HEK293T (cell line): Measurements from ENCODE around the gene PTPRZ1.

Experiments
- ARNT ChIP-seq: fragments of 450-650 bp; IDR thresholded peaks from 2 replicates; pipeline ENCODE4 v1.6.1; 2017; ENCODE audit warnings: mild to moderate bottlenecking
- BHLHE40 ChIP-seq: fragments of 450-650 bp; IDR thresholded peaks from 2 replicates; pipeline ENCODE4 v1.6.1; 2016; ENCODE audit warnings: mild to moderate bottlenecking, moderate library complexity, borderline replicate concordance
- ELF4 ChIP-seq: fragments of 450-650 bp; IDR thresholded peaks from 2 replicates; pipeline ENCODE4 v1.6.1; 2017; ENCODE audit warnings: antibody characterized with exemption
- FOXA1 ChIP-seq: fragments of 450-650 bp; IDR thresholded peaks from 2 replicates; pipeline ENCODE4 v1.6.1; 2016; ENCODE audit warnings: mild to moderate bottlenecking
- FOXK2 ChIP-seq: fragments of 450-650 bp; IDR thresholded peaks from 2 replicates; pipeline ENCODE4 v1.6.1; 2016; ENCODE audit warnings: mild to moderate bottlenecking
- FOXM1 ChIP-seq: fragments of 450-650 bp; IDR thresholded peaks from 2 replicates; pipeline ENCODE4 v1.6.1; 2017; ENCODE audit warnings: mild to moderate bottlenecking, borderline replicate concordance
- HDGF ChIP-seq: fragments of 450-650 bp; IDR thresholded peaks from 2 replicates; pipeline ENCODE4 v1.6.1; 2017; ENCODE audit warnings: antibody characterized with exemption, borderline replicate concordance
- L3MBTL2 ChIP-seq: fragments of 450-650 bp; conservative IDR thresholded peaks from 2 replicates; pipeline ENCODE4 v1.6.1; 2016; ENCODE audit warnings: mild to moderate bottlenecking
- LEF1 ChIP-seq: fragments of 450-650 bp; IDR thresholded peaks from 2 replicates; pipeline ENCODE4 v1.6.1; 2017; ENCODE audit warnings: mild to moderate bottlenecking, borderline replicate concordance
- SP1 ChIP-seq: fragments of 450-650 bp; IDR thresholded peaks from 2 replicates; pipeline ENCODE4 v1.6.1; 2017
- SUZ12 ChIP-seq: fragments of 450-650 bp; IDR thresholded peaks from 2 replicates; pipeline ENCODE4 v1.6.1; 2016; ENCODE audit warnings: mild to moderate bottlenecking
- TARDBP ChIP-seq: fragments of 450-650 bp; IDR thresholded peaks from 2 replicates; pipeline ENCODE4 v1.6.1; 2016
- ZNF384 ChIP-seq: fragments of 450-650 bp; IDR thresholded peaks from 2 replicates; pipeline ENCODE4 v1.6.1; 2016
- TF ChIP-seq, protein P1 (sequence below): fragments of 450-650 bp; IDR thresholded peaks from 2 replicates; pipeline ENCODE4 v1.6.1; 2016

DNA sequence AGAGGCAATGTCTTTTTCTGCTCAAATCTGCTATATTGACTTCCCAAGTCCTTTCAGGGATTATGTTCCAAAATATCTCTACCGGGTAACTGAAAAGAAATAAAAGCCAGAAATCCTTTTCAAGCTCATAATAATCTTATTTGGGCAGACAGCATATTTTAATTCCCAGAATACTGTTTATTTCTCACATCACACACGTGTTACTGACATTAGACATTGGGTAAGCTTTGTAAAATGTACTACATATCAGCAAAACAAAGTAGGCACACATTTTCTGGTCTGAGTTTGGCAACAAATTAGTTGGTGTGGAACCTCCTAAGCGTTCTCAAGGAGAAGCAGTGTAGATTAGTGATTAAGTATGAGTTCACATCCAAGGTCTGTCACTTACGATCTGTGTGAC is 10.4 kb upstream of the PTPRZ1 start:
- TF ChIP-seq FOXA1 (no peak), SP1 (no peak), ELF4 (no peak), SUZ12 (no peak), FOXM1 (no peak), L3MBTL2 (no peak), ZNF384 (no peak), BHLHE40 (no peak), TARDBP (no peak), HDGF (no peak), FOXK2 (no peak), ARNT (no peak), LEF1 (no peak)
- TF ChIP-seq, protein P1, sequence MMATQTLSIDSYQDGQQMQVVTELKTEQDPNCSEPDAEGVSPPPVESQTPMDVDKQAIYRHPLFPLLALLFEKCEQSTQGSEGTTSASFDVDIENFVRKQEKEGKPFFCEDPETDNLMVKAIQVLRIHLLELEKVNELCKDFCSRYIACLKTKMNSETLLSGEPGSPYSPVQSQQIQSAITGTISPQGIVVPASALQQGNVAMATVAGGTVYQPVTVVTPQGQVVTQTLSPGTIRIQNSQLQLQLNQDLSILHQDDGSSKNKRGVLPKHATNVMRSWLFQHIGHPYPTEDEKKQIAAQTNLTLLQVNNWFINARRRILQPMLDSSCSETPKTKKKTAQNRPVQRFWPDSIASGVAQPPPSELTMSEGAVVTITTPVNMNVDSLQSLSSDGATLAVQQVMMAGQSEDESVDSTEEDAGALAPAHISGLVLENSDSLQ, result no peak
